Endothelial cell of umbilical vein (primary cell): ENCODE measurements around the gene SUV39H1. TPM values are rescaled to one million over a fixed set of nuclear protein-coding genes. Genes with fewer than 3 reads are reported as not detected.

Experiments
- BruUV-seq: library from RNA; stranded (reverse); fragments of 400-500 nt; replicated peaks from 2 replicates; lab custom pipeline; 2021; lab: Mats Ljungman, UMichigan
- CTCF ChIA-PET: fragments of 300-600, 350-600 bp; sonication (Branson Sonifier 250); formaldehyde crosslinking; loops from one replicate; lab custom pipeline; 2021; ENCODE audit warnings: antibody characterized with exemption, inconsistent platforms; lab: Charles Lee
- POLR2A ChIA-PET: fragments of 300-600, 350-600 bp; sonication (Branson Sonifier 250); formaldehyde crosslinking; loops from one replicate; lab custom pipeline; 2021; ENCODE audit warnings: antibody characterized with exemption, inconsistent platforms; lab: Charles Lee
- DNase-seq: peaks from one replicate; pipeline ENCODE4 v3.0.0-alpha.2; 2011; ENCODE audit warnings: low read depth, low spot score
- FAIRE-seq: peaks from 2 replicates; lab custom pipeline; 2011; peaks lifted over from hg19 to GRCh38; lab: Jason Lieb, UNC
- H2AFZ ChIP-seq: 2 replicates; pipeline ENCODE4 v1.6.0; 2012; ENCODE audit warnings: low read depth, low read length, control low read depth, inconsistent platforms
- H3K27ac ChIP-seq: 2 replicates; pipeline ENCODE4 v1.5.1; 2011; ENCODE audit warnings: low read depth, mild to moderate bottlenecking, control low read depth, low read length, moderate library complexity; ENCODE audit not compliant: insufficient read depth
- H3K27me3 ChIP-seq, 2 experiments: 2 replicates each; pipeline versions ENCODE4 v1.6.0 to v1.6.1; 2011; ENCODE audit warnings: low read length in 2 of 2, mixed read lengths in 1 of 2; ENCODE audit not compliant: control insufficient read depth in 2 of 2, insufficient read depth in 2 of 2
- H3K36me3 ChIP-seq, 2 experiments: 2 replicates in 1 of 2; 3 replicates in 1 of 2; pipeline ENCODE4 v1.5.1; 2011; ENCODE audit warnings: low read length in 2 of 2, mild to moderate bottlenecking in 1 of 2, moderate library complexity in 1 of 2; ENCODE audit not compliant: control insufficient read depth in 2 of 2, insufficient read depth in 2 of 2; ENCODE audit errors: extremely low read depth in 1 of 2
- H3K4me1 ChIP-seq: 3 replicates; pipeline ENCODE4 v1.5.1; 2011; ENCODE audit warnings: mild to moderate bottlenecking, low read length; ENCODE audit not compliant: control insufficient read depth, insufficient read depth; ENCODE audit errors: extremely low read depth
- H3K4me2 ChIP-seq: 2 replicates; pipeline ENCODE4 v1.6.1; 2011; ENCODE audit warnings: low read length, control low read depth, mixed read lengths; ENCODE audit not compliant: insufficient read depth
- H3K4me3 ChIP-seq, 3 experiments: fragments of 200-600 bp in 1 of 3; sonication (generic), shearing (Covaris generic) in 1 of 3; replicated peaks in 1 of 3; 2 replicates each; pipeline ENCODE4 v1.5.1; 2011 to 2016; ENCODE audit warnings: control low read depth in 3 of 3, low read length in 3 of 3, mild to moderate bottlenecking in 2 of 3, inconsistent platforms in 1 of 3, low read depth in 1 of 3, moderate library complexity in 1 of 3; ENCODE audit not compliant: insufficient read depth in 1 of 3
- H3K79me2 ChIP-seq: 2 replicates; pipeline ENCODE4 v1.6.0; 2012; ENCODE audit warnings: low read length, inconsistent platforms; ENCODE audit not compliant: control insufficient read depth, insufficient read depth
- H3K9ac ChIP-seq: replicated peaks from 2 replicates; pipeline ENCODE3; 2011; ENCODE audit warnings: low read length, control low read depth; ENCODE audit not compliant: insufficient read depth; ENCODE audit errors: extremely low read depth
- H3K9me1 ChIP-seq: replicated peaks from 3 replicates; pipeline ENCODE4 v1.6.0; 2011; ENCODE audit warnings: mild to moderate bottlenecking, low read length; ENCODE audit not compliant: control insufficient read depth, insufficient read depth; ENCODE audit errors: extremely low read depth
- H3K9me3 ChIP-seq: replicated peaks from 2 replicates; pipeline ENCODE4 v1.5.1; 2012; ENCODE audit warnings: low read length, inconsistent platforms; ENCODE audit not compliant: control insufficient read depth, insufficient read depth
- H4K20me1 ChIP-seq: replicated peaks from 2 replicates; pipeline ENCODE3; 2011; ENCODE audit warnings: mild to moderate bottlenecking, low read length; ENCODE audit not compliant: control insufficient read depth, insufficient read depth; ENCODE audit errors: extremely low read depth
- CTCF ChIP-seq, 2 donors: IDR thresholded peaks; 1 replicate in 1 of 2; 2 replicates in 1 of 2; pipeline ENCODE4 v1.5.1; 2011; ENCODE audit warnings: low read length in 2 of 2, mild to moderate bottlenecking in 2 of 2, moderate library complexity in 2 of 2, control low read depth in 1 of 2, inconsistent platforms in 1 of 2, low read depth in 1 of 2; ENCODE audit not compliant: insufficient read depth in 1 of 2; ENCODE audit errors: extremely low read depth in 1 of 2
- EZH2 ChIP-seq: IDR thresholded peaks from 2 replicates; pipeline ENCODE4 v1.6.1; 2012; ENCODE audit warnings: borderline replicate concordance, low read depth, mild to moderate bottlenecking, moderate library complexity, low read length, inconsistent platforms; ENCODE audit not compliant: severe bottlenecking
- FOS ChIP-seq: IDR thresholded peaks from 2 replicates; pipeline ENCODE4 v1.6.1; 2011; ENCODE audit warnings: mild to moderate bottlenecking, low read length, moderate library complexity, borderline replicate concordance; ENCODE audit not compliant: insufficient read depth
- GATA2 ChIP-seq: IDR thresholded peaks from 2 replicates; pipeline ENCODE4 v1.7.0; 2011; ENCODE audit warnings: low read depth, mild to moderate bottlenecking, moderate library complexity, mixed read lengths, low read length; ENCODE audit not compliant: insufficient read length, insufficient read depth
- JUN ChIP-seq: IDR thresholded peaks from 2 replicates; pipeline ENCODE4 v1.6.1; 2011; ENCODE audit warnings: borderline replicate concordance, low read depth; ENCODE audit not compliant: insufficient read length, insufficient read depth
- MAX ChIP-seq: IDR thresholded peaks from 2 replicates; pipeline ENCODE4 v1.6.1; 2011; ENCODE audit not compliant: insufficient read depth, insufficient read length
- MYC ChIP-seq: IDR thresholded peaks from one replicate; pipeline ENCODE4 v1.6.1; 2011; ENCODE audit warnings: mild to moderate bottlenecking, low read depth, low read length
- POLR2A ChIP-seq: IDR thresholded peaks from 2 replicates; pipeline ENCODE4 v1.6.1; 2012; ENCODE audit warnings: low read depth, mild to moderate bottlenecking, control low read depth, low read length
- POLR2AphosphoS5 ChIP-seq: IDR thresholded peaks from 2 replicates; pipeline ENCODE4 v1.6.1; 2012; ENCODE audit warnings: low read depth, mild to moderate bottlenecking, control low read depth, low read length, moderate library complexity; ENCODE audit not compliant: insufficient read depth
- dilution Hi-C: fragments of 300-500 bp; cut with MboI; formaldehyde crosslinking; loops from one replicate; pipeline ENCODE4 v1.15.0; 2019; ENCODE audit warnings: low sequenced_read_pairs; ENCODE audit not compliant: extremely low pct_ligation_motif_present
- intact Hi-C: fragments of 100-400 bp; cut with micrococcal nuclease; formaldehyde crosslinking; loops from one replicate; pipeline ENCODE4 v1.10.0; 2022
- polyA plus RNA-seq, 4 experiments: library from polyadenylated mRNA; depleted of rRNA in 3 of 4; stranded (reverse) in 3 of 4; unstranded in 1 of 4; fragments of >200 nt; gene quantifications; 2 replicates each; pipeline versions ENCODE4 v1.2.1 to v1.2.3, GENCODE V29; 2011 to 2012; ENCODE audit warnings: missing spikeins in 1 of 4
- total RNA-seq: library from RNA; stranded (reverse); gene quantifications from 2 replicates; pipeline ENCODE4 v1.2.3, GENCODE V29; 2021

Gene SUV39H1
- total and polyA plus RNA-seq, 2 donors (not counting 3 experiments of a cell fraction or from before 2014, with no cell fraction given), result 18.2 to 19.0 TPM

- ChIA-PET POLR2A (interaction anchor here (0.7 kb wide), 1 partner anchor 21 kb away, joined by 7 read pairs; no protein-coding TSS in a partner anchor), CTCF (no interaction called here)
- H3K9me1 ChIP-seq, result no peaks in the 10 kb centered on the region
- FAIRE-seq, result no peak
- BruUV-seq, result no TSS peak
- no peaks in the 10 kb centered on the region for H3K27me3 ChIP-seq
- TF ChIP-seq JUN, result no peak
- H3K27ac ChIP-seq, result no peak overlapping the region
- no peak overlapping the region for H3K4me2 ChIP-seq
- no peak overlapping the region for H3K4me3 ChIP-seq
- H4K20me1 ChIP-seq, result no peaks in the 10 kb centered on the region
- dilution Hi-C loops, result no loop called here
- no peak overlapping the region for H2AFZ ChIP-seq
- H3K4me1 ChIP-seq, result no peaks in the 10 kb centered on the region
- H3K9ac ChIP-seq, result no peak overlapping the region
- no peaks in the 10 kb centered on the region for H3K36me3 ChIP-seq
- intact Hi-C loops, result no loop called here
- no peak for DNase-seq
- no peaks in the 10 kb centered on the region for H3K9me3 ChIP-seq
- no peaks in the 10 kb centered on the region for H3K79me2 ChIP-seq
Observed at GRCh38 chrX:48752498-48752897, 56.0 kb downstream of the SUV39H1 start.

DNA sequence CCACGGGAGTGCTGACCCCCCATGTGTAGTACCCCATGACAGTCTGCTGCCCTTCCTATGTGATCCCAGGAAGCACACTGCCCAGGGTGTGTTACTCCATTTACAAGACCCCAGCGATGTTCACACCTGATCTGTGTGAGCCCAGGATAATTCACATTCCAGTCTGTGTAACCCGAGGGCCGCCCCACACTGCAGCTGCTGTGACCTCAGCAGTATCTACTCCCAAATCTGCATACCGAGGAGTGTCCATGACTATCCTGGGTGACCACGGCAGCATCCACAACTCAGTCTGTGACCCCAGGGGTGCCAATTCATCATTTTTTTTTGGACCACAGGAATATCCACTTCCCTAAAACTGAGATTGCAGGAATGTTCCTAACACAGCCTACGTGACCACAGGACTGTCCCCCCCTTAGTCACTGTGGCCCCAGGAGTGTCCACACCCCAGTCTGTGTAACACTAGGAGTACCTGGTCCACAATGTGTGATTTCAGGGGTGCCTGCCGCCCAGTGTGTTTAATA, 57.2 kb downstream of the SUV39H1 start:
- TF ChIP-seq JUN, result no peak
- no peak for TF ChIP-seq MYC
- TF ChIP-seq POLR2A, result no peak
- TF ChIP-seq POLR2AphosphoS5, result no peak
- TF ChIP-seq GATA2, result no peak
- TF ChIP-seq EZH2, result no peak
- TF ChIP-seq FOS, result no peak
- TF ChIP-seq CTCF (IDR thresholded peaks at IDR 0.05; ENCODE audit: extremely low read depth in 1 of 2, insufficient read depth in 1 of 2, low read depth in 1 of 2, low read length in 2 of 2), result no peak
- TF ChIP-seq MAX, result no peak
- Histone ChIP-seq H2AFZ (no peak overlapping the region), H3K9me1 (no peaks in the 10 kb centered on the region), H3K79me2 (no peaks in the 10 kb centered on the region), H3K9me3 (no peaks in the 10 kb centered on the region), H3K9ac (no peak overlapping the region), H3K27ac (no peak overlapping the region), H3K27me3 (no peaks in the 10 kb centered on the region), H4K20me1 (no peaks in the 10 kb centered on the region), H3K4me3 (no peak overlapping the region), H3K36me3 (no peaks in the 10 kb centered on the region), H3K4me1 (no peaks in the 10 kb centered on the region), H3K4me2 (no peak overlapping the region)
- intact Hi-C loops, result no loop called here
- ChIA-PET POLR2A (no interaction called here), CTCF (no interaction called here)
- DNase-seq, result no peak
- no TSS peak for BruUV-seq
- no peak for FAIRE-seq
- dilution Hi-C loops, result no loop called here
